Activated CD4-positive, alpha-beta T cell treated with anti-CD3 and anti-CD28 coated beads for 48 hours (primary cell): ENCODE data around the gene INTS11.

Experiments
- DNase-seq: peaks from one replicate; pipeline ENCODE4 v3.0.0-alpha.2; 2020

The INTS11 gene

DNA sequence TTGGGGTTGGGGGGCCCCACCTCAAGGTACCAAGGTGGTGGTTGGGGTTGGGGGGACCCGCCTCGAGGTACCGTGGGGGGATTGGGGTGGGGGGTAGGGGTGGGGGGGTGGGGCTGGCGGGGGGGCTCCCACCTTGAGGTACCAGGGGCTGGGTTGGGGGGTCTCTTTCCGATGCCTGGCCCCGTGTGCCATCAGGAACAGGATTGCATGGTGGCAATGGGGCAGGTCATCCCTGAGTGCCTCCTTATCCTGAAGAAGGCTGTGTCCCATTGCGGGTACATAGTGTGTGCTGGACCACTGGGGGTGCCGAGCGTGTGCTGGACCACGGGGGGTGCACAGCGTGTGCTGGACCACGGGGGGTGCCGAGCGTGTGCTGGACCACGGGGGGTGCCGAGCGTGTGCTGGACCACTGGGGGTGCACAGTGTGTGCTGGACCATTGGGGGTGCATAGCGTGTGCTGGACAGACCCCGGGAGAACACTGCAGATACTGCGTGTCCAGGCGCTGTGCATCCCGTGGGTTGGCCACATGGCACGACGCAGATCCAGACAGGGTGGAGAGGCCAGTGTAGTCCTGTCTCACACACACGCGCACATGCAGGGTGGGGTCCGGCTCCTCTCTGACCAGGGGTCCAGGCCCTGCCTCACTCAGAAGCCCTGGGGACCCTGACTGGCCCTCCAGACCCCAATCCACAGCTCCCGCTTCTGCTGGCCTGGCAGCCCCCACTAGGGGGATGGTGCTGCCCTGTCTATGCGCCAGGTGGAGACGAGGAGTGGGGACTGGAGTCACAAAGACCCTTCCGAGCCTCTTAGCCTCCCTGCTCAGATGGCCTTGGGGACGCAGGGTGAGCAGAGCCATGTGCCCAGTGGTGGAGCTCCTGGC, 40.0 kb downstream of the INTS11 start:
- no peak for DNase-seq

DNA sequence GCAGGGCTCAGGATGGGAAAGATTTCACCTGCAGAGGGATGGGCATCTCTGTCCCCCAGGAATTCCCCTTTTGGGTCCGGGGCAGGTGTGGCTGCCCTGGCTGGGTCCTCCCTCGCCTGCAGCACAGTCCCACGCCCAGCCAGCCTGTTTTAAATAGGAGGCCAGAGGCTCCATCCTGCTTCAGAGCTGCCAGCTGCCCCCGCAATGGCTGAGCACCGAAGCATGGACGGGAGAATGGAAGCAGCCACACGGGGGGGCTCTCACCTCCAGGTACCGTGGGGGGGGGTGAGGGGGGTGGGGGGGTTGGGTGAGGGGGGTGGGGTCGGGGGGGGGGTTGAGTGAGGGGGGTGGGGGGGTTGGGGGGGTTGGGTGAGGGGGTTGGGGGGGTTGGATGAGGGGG, 40.6 kb downstream of the INTS11 start:
- no peak for DNase-seq

DNA sequence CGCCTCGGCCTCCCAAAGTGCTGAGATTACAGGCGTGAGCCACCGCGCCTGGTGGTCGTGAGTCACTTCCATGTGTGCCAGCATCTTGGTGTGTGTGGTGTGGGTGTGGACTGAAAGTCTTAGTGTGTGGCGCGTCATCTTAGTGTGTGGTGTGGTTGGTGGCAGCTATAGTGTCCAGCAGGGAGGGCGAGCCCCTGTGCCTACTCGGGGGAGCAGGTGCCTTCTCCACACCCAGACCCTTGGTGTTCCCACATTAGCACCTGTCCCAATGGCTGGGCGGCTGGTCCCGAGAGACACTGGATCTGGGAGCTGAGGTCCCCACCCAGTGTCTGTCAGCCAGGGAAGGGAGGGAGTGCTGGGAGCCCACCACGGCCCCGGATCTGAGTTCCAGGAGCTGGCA, 41.5 kb downstream of the INTS11 start:
- peak; percentile 63 for DNase-seq

DNA sequence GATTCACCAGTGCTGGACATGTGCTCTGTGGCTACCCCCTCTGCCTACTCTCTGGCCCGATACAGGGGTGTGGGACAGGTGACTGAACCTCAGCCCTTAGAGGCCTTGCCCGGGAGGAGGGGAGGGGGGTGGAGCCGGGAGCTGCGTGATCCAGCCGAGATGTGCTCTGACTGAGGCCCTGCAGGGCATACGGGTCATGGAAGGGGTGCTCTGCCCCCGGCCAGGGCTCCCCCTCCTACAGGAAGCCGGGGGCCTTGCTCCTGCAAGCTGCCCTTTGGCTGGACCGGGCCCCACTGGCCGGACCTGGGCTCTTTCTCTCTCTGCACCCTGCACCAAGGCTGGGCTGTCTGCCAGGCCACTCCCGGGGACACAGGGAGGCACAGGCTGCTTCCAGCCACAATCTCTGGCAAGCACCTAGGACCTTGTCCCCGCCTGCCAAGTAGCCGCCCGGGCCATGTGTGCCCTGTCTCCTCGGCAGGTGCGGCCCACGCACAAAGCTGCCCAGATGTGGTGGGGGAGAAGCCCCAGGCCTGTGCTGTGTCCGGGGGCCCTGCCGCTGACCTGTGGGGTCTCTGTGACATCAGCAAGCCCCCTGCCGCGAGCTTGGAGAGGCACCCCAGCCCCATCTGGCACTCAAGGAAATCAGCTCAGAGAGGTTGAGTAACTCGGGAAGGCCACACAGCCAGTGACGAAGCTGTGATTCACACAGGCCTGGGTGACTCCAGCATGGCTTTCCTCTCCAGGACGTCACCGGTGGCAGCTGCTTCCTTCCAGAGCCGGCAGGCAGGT, 42.7 kb downstream of the INTS11 start:
- DNase-seq = peak; percentile 56

DNA sequence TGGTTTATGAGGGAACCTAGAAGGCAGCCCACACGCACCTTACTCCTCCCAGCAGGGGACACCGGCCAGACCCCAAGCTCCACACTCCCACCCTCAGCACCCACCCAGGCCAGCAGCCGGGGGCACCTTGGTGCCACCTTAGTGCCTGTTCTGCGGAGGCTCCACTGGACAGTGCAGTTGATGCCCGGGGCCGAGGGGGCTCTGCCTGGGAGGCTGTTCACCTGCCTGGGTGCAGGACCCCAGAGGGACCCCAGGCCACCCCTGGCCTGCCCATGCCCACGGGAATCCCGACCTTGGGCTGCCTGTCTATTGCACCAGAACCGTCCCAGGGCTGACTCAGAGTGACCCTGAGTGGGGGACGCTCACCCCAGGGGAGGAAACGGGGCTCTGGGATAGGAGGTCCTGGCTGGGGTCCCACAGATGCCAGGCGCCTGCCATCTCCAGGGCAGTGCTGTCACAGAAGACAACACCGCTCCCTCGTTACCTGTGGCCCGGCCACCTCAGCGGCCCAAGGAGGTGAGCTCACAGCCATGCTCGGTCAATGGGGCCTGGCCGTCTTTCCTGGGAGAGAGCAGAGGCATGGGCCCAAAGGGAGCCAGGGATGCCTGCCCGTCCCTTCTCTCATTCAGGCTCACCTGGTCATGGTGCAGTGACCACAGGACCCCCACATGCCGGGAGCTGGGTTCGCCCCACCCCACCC, 43.5 kb downstream of the INTS11 start:
- DNase-seq = no peak

DNA sequence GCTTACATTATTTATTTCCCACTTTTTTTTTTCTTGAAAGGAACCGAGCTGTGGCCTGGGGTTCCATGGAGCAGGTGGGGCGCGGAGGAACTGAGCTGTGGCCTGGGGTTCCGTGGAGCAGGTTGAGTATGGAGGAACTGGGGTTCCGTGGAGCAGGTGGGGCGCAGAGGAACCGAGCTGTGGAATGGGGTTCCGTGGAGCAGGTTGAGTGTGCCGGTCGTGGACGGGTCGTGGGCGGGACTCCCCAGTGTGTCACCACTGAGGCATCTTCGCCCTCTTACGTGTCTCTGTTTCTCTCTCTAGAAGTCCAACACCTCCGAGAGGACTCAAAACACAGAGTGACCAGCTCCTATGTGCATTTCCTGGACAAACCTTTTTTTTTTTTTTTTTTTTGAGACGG, 45.4 kb downstream of the INTS11 start:
- no peak for DNase-seq

DNA sequence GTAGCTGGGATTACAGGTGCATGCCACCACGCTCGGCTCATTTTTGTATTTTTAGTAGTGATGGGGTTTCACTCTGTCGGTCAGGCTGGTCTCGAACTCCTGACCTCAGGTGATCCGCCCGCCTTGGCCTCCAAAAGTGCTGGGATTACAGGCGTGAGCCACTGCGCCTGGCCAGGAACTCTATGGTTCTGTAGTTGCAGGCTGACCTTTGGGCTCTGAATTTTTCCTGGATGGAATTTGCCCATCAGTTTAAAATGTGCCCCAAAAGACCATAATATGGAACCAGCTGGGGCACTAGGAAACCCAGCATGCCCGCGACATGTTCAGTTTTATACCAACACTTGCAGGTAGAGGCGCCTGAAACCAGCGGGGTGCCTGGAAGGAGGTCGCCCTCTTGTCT, 45.8 kb downstream of the INTS11 start:
- no peak for DNase-seq

DNA sequence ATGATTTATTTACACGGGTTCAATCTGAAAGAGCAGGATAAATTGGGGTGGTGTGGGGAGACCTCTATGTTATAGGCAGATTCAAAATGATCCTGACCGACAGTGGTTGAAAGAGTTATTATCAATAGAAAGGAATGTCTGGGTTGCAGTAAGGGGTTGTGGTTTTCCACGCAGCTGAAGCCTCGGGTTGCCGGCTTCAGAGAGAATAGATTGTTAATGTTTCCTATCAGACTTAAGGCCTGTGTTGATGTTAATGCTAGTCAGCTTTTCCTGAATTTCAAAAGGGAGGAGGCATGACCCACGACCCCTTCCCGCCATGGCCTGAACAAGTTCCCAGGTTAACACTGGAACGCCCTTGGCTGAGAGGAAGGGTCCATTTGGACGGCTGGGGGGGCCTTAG, 48.6 kb downstream of the INTS11 start:
- no peak for DNase-seq

DNA sequence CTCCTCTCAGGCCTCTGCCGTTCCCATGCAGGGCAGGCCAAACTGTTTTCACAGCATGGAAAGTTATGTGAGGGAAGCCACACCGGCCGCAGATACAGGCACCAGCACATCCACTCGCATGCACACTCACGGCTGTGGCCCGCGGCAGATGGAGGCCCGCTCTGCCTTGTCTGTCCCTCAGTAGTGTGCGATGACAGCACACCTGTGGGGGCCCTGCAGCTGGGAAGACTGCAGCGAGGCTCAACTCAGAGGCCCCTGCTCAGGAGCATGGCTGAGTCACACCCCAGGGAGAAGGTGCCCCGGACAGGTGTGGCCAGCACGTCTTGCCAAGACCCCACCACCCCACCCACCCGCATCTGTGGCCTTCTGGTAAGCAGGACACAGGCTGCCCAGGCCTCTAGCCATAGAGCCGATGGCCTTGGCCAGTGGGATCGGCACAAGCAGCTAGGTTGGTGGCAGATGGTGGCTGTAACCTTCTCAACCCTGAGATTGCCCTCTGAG, 49.5 kb downstream of the INTS11 start:
- DNase-seq = no peak

DNA sequence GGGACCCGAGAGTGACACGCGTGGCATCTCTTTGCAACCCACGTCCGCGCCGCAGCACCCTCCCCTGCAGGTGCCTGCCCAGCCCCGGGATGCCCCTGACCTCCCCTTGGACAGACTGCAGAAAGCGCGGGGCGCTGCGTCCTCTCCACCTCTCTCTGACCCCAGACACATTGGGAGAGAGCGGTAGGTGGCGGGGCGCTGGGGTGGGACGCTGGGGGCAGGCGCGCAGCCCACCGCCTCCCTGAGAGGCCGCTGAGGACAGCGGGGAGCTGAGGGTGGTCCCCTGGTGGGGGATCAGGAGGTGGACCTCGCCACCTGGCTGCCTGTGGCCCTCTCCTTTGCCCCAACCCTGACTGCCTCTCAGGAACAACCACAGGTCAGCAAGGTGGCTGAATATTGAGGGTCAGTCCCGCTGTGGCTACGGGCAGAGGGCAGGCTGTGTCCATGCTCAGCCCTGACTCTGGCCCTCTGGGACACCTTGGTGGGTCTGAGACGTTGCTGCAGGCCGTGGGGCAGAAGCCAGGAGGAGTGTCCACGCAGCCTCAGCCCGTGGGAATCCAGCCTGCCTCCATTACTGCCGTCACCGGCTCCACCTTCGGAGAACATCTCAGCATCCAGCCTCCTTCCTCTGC, 50.0 kb downstream of the INTS11 start:
- DNase-seq = no peak

DNA sequence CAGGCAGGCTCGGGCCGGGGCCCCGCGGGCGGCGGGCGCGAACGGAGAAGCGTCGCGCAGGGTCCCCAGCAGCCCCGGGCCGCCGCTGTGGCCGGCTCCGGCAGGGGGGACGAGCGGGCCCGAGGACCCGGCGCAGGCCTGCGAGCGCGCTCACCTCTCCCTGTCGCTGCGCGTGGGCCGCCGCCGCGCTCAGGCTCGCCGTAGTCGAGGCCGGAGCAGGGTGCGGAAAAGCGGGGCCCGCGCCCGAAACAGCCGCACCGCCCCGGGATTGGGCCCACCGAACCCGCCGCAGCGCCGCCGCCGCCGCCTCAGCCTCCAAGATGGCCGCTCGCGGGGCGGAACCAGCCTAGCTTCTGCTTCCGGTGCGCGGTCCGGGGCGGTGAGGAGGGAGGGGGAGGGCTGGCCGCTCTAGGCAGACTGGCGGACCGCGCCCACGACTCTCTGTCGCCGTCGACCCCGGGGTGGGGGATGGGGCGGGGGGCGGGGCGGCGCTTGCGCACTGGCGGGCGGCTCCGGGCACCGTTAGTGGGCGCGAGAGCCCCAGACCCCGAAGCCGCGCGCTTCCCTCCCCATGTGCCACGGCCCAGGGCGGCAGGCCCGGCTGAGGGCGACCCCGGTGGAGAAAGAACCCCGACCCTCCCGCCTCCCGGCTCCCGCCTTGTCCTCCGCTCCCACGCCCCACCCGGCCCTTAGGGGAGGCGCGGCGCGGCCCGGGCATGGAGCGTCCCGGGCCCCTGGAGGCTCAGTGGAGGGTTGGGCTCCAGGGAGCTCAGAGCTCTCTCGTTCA, 50.8 kb downstream of the INTS11 start, which contains the start of gene UBE2J2:
TSS of gene UBE2J2 (minus strand) at position 343 of the 787 bp plus-strand sequence. CDS start 5,862 bp downstream, outside the sequence.
- DNase-seq = peak; percentile 96

DNA sequence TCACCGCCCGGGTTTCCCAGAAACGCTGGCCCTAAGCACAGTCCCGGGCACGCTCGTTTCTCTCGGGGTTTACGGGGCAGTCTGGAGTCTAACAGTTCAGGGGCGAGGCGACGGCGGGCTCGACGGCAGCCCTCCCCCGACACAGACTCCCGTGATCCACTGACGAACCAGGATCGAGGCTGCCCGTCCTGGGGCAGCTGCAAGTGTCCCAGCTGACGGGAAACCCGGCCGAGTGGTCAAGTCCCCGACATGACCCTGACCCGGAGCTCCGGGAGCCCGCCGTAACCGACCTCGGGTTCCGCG, 51.3 kb downstream of the INTS11 start:
- no peak for DNase-seq

DNA sequence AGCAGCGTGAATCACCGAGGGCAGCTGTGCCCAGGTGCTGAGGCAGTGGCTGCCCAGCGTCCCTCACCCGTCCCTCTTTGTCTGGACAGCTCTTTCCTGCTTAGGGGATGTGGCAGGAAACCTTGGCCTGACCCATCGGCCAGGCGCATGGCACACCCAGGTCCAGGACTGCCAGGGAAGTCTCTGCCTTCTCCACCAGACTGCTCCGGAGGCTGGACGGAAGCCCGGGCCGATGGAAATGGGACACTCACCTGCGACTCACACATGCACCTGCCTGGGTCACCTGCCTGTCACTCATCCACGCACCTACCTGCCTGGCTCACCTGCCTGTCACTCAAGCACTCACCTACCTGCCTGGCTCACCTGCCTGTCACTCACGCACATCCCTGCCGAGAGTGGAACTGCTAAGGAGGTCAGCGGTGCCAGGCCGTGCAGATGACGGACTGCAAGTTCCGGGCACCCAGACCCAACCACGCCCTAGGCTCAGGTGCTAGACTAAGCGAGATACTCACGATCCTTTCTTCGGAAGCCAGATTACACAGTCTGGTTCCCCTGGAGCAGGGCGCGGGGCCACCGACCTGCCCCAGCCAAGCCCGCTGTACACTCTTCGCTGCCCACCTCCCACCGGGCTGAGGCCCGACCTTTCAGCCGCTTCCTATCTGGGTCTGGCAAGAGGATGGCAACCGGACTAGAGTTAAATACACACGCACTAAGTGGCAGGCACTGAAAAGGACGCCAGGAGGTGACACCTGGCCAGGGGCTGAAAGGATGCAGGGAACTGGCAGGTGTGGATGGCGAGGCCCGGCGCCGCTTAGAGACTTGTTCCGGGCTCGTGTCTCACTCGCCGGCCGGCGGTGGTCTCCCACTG, 51.9 kb downstream of the INTS11 start:
- DNase-seq = no peak

DNA sequence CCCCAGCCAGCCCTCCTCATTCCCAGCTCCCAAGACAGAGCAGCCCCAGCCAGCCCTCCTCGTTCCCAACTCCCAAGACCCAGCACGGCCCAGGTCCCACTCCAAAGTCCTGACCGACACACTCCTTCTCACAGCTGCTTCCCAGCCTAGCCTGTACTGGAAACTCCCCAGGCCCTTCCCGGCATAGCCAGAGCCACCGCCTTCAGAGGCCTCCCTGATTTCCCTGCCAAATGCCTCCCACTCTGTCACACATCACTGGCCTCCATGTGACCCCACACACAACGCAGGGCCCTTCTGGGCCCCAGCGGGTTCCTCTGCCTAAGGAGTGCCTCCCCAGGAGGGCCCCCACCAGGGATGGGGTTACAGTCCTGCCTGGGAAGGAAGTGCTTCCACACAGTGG, 53.6 kb downstream of the INTS11 start:
- DNase-seq = no peak

DNA sequence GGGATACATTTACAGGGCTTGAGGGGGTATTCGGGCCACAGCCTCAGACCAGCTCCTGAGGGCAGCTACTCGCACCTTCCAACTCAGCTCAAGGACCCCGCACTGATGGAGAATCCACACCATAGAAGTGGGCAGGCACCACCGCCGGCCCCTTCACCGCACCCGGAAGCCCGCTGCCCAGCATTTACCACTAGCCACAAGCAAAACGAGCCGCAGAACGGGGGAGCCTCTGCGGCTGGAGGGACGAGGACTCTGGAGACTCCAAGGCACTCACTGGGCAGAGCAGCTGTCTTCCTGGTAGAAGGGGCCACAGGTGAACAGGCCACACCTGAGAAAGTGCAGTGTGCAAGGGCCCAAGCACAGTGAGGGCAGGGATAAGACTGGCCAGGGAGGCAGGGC, 56.2 kb downstream of the INTS11 start:
- no peak for DNase-seq

DNA sequence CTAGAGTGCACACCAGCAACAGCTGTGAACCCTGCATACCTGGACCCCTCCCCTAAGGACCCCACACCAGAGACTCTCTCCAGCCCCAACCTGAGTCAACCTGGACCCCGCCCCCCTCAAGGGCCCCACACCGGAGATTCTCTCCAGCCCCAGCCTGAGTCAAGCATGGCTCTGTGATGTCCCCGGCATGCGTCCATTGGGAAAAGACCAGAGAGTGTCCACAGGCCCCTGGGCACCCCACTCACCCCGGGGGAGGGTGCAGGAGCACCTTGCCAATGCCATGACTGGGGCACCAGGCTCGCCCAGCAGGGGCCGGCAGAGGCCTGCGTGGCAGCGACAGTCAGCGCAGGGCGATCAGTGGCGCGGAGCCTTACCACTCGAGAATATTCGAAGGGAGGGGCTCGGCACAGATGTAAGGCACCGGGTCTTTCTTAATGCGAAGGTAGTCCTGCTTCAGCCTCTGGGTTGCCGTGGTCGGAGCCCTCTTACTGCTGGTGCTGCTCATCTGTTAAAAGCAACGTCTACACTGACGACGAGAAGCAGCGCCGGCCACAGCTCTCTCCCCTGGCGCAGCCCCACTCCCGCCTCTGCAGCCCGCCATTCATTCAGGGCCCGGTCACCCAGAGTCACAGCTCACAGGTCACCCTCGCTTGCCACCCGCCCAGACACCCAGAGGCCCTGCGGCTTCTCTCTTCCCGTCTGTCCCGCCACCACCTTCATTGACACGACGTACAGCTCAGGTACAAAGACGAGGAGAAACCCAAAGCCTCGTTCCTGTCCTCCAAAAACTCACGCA, 56.8 kb downstream of the INTS11 start:
- DNase-seq = no peak

DNA sequence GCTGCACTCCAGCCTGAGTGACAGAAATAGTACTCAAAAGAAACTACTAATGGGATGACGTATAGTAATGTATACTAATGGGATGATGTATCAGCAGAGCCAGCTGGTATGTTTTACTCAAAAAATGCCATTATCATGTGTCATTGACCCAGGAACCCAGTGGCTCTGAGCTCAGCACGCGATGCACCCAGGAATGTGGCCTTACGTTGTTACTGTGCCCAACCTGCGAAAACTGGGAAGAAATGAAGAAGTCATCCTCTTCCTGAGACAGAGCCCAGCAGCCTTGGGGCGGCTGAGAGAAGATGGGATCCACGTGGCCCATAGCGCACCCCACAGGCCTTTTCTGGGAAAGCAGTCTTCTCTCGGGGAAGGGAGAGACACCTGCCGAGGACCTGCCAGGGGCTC, 59.6 kb downstream of the INTS11 start:
- DNase-seq = no peak

DNA sequence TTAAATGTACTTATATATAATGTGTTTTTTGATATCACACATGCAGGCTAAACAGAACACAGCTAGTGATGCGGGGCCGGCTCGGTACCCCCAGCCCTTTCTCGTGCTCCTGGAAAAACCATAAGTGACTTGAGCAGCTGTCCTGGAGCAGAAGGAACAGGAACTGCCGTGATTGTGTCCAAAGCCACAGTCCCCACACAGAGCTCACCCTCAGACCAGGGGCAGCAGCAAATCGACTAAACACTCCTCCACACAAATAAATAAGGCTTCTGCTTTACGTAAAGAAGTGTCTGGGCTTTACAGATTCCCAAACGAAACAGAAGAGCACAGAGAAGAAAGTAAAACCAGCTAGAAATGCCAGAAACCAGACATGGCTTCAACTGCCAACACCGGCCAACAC, 60.4 kb downstream of the INTS11 start:
- DNase-seq = no peak

DNA sequence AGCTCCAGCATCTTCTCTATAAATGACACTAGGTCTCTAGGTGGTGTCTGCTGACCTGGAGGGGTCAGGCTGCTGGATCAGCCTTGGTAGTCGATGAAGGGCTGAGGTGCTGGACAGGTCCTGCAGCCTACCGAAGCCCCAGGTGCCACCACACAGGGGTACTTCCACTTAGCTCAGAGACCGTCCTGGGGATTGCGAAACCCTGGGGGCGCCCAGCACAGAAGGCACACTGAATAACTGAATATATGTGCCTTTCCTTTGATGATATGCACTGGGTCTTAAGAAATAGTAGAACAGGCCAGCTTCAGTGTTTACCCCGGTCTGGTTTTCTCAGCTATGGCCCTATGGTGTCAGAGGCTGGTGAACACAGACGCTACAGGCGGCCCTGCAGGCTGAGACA, 61.7 kb downstream of the INTS11 start:
- DNase-seq = no peak

DNA sequence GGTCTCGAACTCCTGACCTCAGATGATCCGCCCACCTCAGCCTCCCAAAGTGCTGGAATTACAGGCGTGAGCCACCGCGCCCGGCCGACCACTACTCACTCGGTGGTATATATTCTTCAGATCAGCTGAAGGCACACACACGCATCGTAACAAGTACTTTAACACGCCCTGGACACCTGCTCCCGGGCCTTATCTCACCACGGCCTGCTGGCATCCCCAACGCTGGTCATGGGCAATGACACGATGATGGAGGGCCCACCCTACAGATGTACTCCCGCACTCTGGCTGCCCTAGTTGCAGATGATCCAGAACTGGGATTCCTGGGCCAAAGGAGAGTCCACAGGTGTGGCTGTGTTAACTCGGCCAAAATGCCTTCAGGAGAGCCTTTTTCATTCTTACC, 62.4 kb downstream of the INTS11 start:
- DNase-seq = no peak
